ENCODE data around the gene ELAVL4. TPM values are rescaled to one million over a fixed set of nuclear protein-coding genes. Genes with fewer than 3 reads are reported as not detected.
"Not testable (repeated sequence)": the region's sequence is repeated elsewhere in the genome, so short reads cannot be mapped to it uniquely, and the experiment has no call there.

The ELAVL4 gene
- polyA plus RNA-seq, 3 donors, result not detected

GRCh38 chr1:50163680-50164079 lies 55.0 kb downstream of the ELAVL4 start:
- Histone ChIP-seq H3K9me3 (replicated peaks in 1 of 2; ENCODE audit: control insufficient read depth in 1 of 2, insufficient read depth in 1 of 2, low read length in 2 of 2) (no peaks in the 10 kb centered on the region), H4K20me1 (ENCODE audit: insufficient read depth, low read length) (no peaks in the 10 kb centered on the region), H3K27ac (ENCODE audit: low read depth in 1 of 2, low read length in 2 of 2) (no peak overlapping the region), H3K36me3 (replicated peaks in 1 of 2; ENCODE audit: control insufficient read depth in 1 of 2, insufficient read depth in 2 of 2, low read length in 2 of 2) (no peaks in the 10 kb centered on the region), H3K4me2 (replicated peaks; ENCODE audit: extremely low read depth, low read length, poor library complexity, severe bottlenecking) (no peak overlapping the region), H3K9ac (ENCODE audit: insufficient read depth, low read length, poor library complexity, severe bottlenecking) (no peak overlapping the region), H3K79me2 (ENCODE audit: insufficient read depth, low read length) (no peaks in the 10 kb centered on the region), H3K27me3 (ENCODE audit: control insufficient read depth in 2 of 2, insufficient read depth in 2 of 2, low read length in 2 of 2) (no peaks in the 10 kb centered on the region), H3K4me1 (ENCODE audit: control insufficient read depth in 1 of 2, insufficient read depth in 2 of 2, low read length in 2 of 2) (no peaks in the 10 kb centered on the region), H3K4me3 (replicated peaks in 1 of 3; ENCODE audit: low read depth in 2 of 3, low read length in 3 of 3) (no peak overlapping the region), H2AFZ (ENCODE audit: insufficient read depth, low read depth, low read length, poor library complexity, severe bottlenecking) (no peak overlapping the region)
- Mint-ChIP-seq H3K9me3 (peaks cover 0 to 2% (median 0%) of the 10 kb centered on the region in 7 donors), H3K4me1 (no peaks in the 10 kb centered on the region), H3K27ac (no peak overlapping the region), H3K27me3 (ENCODE audit: low read depth in 3 of 3) (no peaks in the 10 kb centered on the region), H3K4me3 (no peak overlapping the region), H3K36me3 (no peaks in the 10 kb centered on the region)
- no peak for DNase-seq
- WGBS (ENCODE audit: insufficient coverage), result 100% methylated on average over 1 of the region's 4 CpGs
- TF ChIP-seq, protein P1, sequence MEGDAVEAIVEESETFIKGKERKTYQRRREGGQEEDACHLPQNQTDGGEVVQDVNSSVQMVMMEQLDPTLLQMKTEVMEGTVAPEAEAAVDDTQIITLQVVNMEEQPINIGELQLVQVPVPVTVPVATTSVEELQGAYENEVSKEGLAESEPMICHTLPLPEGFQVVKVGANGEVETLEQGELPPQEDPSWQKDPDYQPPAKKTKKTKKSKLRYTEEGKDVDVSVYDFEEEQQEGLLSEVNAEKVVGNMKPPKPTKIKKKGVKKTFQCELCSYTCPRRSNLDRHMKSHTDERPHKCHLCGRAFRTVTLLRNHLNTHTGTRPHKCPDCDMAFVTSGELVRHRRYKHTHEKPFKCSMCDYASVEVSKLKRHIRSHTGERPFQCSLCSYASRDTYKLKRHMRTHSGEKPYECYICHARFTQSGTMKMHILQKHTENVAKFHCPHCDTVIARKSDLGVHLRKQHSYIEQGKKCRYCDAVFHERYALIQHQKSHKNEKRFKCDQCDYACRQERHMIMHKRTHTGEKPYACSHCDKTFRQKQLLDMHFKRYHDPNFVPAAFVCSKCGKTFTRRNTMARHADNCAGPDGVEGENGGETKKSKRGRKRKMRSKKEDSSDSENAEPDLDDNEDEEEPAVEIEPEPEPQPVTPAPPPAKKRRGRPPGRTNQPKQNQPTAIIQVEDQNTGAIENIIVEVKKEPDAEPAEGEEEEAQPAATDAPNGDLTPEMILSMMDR (IDR thresholded peaks at IDR 0.05), result no peak
- intact Hi-C loops (cut with micrococcal nuclease), result no loop called here

DNA sequence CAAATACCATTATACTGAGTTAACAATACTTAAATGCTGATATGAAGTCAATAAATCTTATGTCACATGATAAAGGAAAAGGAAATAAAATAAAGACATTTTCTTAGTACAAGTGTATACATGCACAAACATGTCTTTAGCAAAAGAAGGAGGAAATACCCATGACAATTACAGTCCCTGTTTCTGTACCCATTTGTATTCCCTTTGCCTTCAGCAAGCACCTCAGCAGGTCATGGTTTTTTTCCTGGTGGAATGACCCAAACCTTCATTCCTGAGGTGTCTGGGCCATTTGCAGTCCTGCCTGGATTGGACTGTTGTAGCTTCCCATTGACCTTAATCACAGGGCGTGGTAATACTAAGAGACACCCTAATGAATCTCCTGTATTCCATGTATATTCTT lies 57.6 kb downstream of the ELAVL4 start:
- H3K4me2 ChIP-seq (replicated peaks; ENCODE audit: extremely low read depth, low read length, poor library complexity, severe bottlenecking); H2AFZ ChIP-seq (ENCODE audit: insufficient read depth, low read depth, low read length, poor library complexity, severe bottlenecking); H3K36me3 ChIP-seq (replicated peaks in 1 of 2; ENCODE audit: control insufficient read depth in 1 of 2, insufficient read depth in 2 of 2, low read length in 2 of 2); H3K79me2 ChIP-seq (ENCODE audit: insufficient read depth, low read length); H3K9ac ChIP-seq (ENCODE audit: insufficient read depth, low read length, poor library complexity, severe bottlenecking); H3K4me1 Mint-ChIP-seq; H3K4me3 Mint-ChIP-seq; H3K36me3 Mint-ChIP-seq; H3K27me3 Mint-ChIP-seq (ENCODE audit: low read depth in 3 of 3); H3K27me3 ChIP-seq (ENCODE audit: control insufficient read depth in 2 of 2, insufficient read depth in 2 of 2, low read length in 2 of 2); H3K27ac ChIP-seq (ENCODE audit: low read depth in 1 of 2, low read length in 2 of 2); H3K9me3 Mint-ChIP-seq; H3K27ac Mint-ChIP-seq; H4K20me1 ChIP-seq (ENCODE audit: insufficient read depth, low read length); H3K4me1 ChIP-seq (ENCODE audit: control insufficient read depth in 1 of 2, insufficient read depth in 2 of 2, low read length in 2 of 2); intact Hi-C loops (cut with micrococcal nuclease); H3K4me3 ChIP-seq (replicated peaks in 1 of 3; ENCODE audit: low read depth in 2 of 3, low read length in 3 of 3); DNase-seq; H3K9me3 ChIP-seq (replicated peaks in 1 of 2; ENCODE audit: control insufficient read depth in 1 of 2, insufficient read depth in 1 of 2, low read length in 2 of 2): not testable (repeated sequence)
- WGBS (ENCODE audit: insufficient coverage), result no CpG with 5 or more reads among the region's 1 CpG

All from CD14-positive monocyte (primary cell).